Endothelial cell of hepatic sinusoid (primary cell): ENCODE measurements around the gene SMKR1.
"Not testable (repeated sequence)": the region's sequence is repeated elsewhere in the genome, so short reads cannot be mapped to it uniquely, and the experiment has no call there.

ENCODE experiments used
- in situ Hi-C: cut with HindIII; loops from 2 replicates; pipeline ENCODE4 v1.10.0; 2017; ENCODE audit warnings: low sequenced_read_pairs

The SMKR1 gene

DNA sequence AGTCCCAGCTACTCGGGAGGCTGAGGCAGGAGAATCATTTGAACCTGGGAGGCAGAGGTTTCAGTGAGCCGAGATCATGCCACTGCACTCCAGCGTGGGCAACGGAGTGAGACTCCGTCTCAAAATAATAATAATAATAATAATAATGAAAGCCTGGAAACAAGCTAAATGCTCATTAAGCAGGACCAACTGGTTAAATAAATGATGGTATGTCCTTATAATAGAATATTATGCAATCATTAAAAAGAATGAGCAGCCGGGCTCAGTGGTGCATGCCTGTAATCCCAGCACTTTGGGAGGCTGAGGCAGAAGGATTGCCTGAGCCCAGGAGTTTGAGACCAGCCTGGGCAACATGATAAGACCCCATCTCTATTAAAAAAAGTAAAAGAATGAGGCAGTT, 21.0 kb upstream of the SMKR1 start:
- in situ Hi-C loops = not testable (repeated sequence)

DNA sequence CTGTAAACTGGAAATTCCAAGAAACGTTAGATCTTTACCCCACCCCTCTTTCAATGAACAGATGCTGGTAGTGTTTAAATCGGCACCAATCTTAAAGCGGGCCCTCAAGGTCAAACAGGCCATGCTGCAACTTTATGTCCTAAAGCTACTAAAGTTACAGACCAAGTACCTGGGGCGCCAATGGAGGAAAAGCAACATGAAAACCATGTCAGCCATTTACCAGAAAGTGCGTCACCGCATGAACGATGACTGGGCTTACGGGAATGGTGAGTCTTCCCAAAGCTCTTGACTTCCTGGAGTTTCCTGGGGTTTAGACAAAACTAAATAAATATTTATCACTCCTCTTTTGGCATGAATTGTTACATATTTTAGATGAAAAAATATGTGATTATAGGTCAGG, 19.6 kb upstream of the SMKR1 start:
- in situ Hi-C loops = no loop called here

DNA sequence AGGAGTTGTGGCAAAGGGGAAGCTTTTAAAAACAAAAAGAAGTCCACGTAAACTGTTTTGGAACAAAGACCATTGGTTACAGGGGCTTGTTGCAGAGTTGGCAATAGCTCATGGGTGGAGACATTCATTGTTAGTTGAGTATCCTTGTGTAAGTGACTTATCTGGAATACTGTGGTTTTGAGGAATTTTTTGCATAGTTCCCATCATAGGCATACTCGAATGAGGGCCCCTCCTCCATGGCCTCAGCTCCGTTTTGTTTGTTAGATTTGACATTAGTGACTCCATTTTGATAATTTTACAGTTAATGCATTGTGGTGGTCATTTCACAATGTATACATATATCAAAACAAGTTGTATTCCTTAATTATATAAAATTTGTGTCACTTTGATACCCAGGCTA, 12.8 kb upstream of the SMKR1 start:
- in situ Hi-C loops = loop anchor here (5.0 kb wide), 1 partner anchor 48 kb away; no protein-coding TSS in a partner anchor

DNA sequence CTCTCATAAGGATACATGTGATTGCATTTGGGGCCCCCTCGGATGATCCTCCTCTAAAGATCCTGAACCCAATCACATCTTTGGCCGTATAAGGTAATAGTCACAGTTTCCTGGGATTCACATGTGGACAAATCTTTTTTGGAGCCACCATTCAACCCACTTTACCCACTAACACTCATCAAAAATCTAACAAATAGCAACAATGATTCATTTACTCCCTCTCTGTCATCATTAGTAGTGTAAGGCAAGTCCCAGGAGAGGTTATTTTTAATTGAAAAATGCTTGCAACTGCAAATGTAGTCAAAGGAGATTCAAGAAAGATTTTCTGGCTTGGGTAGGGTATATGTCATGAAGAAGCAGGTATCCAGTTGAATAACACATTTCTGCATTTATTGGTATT, 9.9 kb upstream of the SMKR1 start:
- in situ Hi-C loops = no loop called here

DNA sequence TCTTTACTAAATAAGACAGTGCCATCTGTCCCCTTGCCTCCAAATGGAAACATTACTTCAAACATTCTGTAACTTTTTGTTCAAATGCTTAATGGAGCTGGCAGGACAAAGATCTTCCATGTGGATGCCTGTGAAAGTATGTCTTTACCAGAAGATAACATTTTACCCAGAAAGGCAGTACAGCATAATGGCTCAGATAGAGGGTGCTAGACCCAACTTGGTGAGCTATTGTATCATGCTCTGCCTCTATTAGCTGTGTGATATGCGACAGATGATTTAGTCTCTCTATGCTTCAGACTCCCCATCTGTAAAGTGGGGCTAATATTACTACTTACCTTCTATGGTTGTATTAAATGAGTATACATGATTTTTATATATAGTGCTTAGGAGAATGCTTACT, 8.8 kb upstream of the SMKR1 start:
- in situ Hi-C loops = no loop called here

DNA sequence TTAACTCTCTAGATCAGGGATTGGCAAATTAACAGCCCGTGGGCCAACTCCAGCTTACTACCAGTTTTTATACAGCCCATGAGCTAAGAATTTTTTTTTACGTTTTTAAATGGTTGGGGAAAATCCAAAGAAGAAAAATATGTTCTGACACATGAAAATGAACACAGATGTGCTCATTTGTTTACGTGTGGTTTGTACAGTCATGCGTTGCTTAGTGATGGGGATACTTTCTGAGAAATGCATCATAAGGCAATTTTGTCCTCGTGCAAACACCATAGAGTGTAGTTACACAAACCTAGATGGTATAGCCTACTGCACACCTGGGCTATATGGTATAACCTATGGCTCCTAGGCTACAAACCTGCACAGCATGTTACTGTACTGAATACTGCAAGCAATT, 8.3 kb upstream of the SMKR1 start:
- in situ Hi-C loops = no loop called here

DNA sequence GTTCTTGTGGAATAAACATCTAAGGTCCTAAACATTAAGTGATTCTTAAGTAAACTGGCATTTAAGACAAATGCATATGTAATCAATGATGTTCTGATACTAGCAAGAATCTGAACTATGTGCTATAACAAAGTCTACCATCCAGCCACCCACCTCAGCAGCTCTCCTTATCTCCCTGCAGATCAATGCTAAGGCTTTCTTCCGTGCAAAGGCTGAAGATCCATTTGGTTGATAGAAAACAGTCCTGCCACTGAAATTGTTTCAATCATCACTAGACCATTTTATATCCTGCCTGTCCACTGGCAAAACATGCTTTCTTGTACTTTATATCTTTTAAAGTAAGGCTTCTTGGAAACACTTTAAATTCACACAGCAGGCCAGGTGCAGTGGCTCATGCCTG, 6.3 kb upstream of the SMKR1 start:
- in situ Hi-C loops = no loop called here

DNA sequence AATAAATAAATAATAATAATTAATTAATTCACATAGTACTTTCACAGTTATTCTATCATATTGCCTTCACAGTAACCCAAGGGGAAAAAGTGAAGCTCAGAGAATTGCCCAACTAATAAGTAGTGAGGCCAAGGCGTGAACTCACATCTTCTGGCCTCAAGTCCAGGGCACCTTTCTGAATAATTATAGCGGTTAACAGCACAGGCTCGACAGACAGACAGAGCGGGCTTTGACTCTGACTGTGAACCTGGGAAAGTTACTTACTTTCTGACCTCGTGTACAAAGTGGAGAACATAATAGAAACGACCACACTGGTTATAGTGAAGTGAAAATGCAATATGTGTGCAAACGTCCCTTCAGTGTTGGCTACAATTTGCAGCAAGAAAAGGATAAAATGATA, 5.7 kb upstream of the SMKR1 start:
- in situ Hi-C loops = no loop called here

DNA sequence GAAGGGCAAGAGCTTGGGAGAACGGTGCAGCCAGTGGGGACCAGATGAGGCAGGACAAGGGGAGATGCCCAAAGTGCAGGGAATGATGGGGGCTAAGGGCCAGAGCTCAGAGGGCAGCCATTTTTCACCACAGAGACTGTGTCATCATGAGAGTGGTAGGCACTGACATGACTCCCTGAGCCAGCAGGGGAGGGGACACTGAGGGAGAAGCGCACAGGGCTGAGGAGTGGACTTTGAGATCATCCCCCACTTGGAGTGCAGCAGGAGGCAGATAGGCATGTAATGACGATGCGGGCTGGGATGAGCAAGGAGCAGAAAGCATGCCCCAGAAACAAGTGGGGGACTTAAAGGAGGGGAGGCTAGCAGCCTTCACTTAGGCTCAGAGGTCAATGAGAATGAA, 5.2 kb upstream of the SMKR1 start:
- in situ Hi-C loops = no loop called here

DNA sequence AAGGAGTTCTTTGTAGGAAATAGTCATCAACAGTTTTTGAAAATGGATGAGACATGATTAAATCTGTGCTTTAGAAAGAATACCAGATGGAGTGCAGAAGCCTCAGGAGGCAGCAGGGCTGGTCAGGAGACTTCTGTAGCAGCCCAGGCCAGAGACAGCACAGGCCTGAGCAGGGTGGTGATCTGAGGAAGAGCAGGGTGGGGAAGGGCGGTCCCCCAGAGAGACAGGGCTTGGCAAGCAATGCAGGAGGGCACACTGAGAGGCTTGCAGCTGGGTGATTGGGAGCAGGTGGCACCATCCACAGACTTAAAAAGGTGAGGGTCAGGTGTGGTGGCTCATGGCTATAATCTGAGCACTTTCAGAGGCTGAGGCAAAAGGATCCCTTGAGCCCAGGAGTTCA, 4.3 kb upstream of the SMKR1 start:
- in situ Hi-C loops = no loop called here

DNA sequence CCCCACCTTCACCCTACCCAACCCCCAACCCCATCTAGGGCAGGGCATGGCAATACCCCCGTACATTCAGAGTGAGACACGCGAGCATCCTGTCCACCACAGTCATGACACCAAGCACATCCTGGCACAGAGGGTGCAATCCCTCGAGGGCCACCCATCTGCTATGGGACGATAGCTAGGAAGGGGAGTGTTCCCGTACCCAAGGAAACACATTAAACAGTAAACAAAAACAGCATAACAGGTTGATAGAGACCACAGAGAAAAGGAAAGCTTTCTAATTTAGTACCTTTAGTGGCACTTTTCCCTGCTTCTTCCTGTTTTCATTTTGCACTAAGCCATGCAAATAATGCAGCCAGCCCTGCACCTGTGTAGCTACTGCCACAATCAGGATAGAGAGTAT, 2.3 kb upstream of the SMKR1 start:
- in situ Hi-C loops = no loop called here

DNA sequence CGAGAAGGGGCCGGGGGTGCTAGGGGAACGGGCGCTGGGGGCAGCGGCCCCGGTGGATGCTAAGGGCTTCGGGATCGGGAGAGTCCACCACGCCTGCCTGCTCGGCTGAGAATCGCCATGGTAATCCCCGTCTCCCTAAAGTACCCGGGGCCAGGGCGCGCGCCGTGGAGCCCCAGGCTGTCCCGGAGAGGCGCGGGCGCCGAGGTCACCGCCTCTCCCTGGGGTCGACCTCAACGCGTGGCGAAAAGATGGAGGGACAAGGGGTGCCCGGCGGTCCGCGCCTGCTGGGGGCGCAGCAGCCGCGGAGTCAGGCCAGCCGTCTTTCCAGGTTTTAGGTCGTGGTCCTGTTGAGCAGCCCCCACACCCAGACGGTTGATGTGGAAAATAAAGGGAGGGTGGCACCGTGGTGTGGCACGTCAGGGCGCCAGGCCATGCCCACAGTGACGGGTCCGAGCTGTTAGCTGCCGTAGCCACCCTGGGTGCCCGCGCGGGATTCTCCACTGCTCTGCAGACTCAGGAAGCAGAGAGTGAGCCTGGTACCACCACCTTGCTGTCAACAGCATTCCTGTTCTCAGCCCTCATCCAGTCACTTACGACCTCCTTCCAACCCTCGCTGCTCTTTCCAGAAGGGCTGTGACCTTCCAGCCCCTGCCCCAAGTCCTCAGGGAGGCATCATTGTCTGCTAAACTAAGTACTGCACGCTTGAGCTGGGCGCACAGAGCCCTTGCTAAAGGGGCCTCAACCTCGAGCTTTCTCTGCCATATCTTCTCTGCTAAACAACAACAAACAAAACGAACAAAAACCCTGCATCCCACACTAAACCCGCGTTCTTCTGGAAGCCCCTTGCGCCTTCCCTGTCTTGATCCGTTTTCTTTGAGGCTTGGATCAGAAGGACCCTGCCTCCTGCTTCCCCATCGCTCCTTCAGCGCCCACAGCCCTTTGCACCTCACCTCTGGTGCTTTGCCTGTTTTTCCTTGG, 666 bp downstream of the SMKR1 start:
- in situ Hi-C loops = no loop called here

DNA sequence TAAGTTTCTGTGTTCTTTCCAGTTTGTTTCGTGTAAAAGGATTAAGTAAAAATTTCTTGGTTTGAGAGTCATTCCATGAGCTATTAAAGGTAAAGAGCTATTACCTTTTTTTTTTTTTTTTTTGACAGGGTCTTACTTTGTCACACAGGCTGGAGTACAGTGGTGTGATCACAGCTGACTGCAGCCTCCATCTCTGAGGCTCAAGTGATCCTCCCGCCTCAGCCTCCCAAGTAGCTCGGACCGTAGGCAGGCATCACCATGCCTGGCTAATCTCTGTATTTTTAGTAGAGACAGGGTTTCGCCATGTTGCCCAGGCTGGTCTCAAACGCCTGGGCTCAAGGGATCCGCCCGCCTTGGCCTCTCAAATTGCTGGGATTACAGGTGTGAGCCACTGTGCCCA, 1.4 kb downstream of the SMKR1 start:
- in situ Hi-C loops = no loop called here

DNA sequence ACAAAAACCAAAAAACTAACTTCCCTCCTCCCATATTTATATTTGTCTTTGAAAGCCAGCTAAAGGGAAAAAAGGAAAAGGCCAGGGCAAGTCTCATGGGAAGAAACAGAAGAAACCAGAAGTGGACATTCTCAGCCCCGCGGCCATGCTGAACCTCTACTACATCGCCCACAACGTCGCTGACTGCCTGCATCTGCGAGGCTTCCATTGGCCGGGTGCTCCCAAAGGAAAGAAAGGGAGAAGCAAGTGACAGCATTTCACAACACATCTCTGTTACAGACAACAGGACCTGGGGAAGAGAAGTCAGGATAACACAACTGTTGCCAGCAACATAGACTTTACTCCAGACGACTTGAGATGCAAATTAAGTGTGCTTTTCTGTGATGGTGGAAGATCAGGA, 9.9 kb downstream of the SMKR1 start:
- in situ Hi-C loops = no loop called here

DNA sequence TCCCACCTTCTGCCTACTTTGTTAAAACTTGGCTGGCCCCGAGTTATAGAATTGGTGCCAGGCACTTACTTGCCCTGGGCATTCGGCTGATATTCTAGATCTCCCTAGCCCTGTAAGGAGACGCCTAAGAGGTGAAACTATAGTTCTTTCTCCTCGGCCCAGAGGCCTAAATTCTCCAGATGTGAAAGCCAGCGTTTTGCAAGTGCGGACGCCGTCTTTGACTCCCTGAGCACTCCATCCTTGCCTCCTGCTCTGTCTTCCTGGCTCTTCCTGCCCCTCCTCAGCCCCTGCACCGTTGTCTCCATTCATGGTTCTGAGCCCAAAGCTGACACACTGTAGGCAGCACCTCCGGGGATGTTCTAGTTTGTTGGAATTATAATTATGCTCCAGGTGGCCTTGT, 11.2 kb downstream of the SMKR1 start:
- in situ Hi-C loops = no loop called here

DNA sequence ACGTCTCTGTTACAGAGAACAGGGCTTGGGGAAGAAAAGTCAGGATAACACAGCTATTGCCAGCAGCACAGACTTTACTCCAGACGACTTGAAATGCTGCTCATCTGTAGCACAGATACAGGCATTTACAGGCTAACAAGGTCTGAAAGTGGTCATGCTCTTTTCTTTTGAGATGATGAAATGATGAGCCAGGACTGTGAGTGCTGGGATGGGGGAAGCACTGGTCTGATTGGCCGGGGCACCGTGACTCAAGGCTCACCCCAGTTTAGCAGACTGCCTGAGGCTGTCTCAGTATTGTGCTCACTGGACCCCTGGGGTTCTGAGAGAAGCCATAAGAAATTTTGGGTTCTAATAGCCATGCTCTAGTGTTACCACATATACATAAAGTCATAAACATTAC, 12.4 kb downstream of the SMKR1 start:
- in situ Hi-C loops = no loop called here

DNA sequence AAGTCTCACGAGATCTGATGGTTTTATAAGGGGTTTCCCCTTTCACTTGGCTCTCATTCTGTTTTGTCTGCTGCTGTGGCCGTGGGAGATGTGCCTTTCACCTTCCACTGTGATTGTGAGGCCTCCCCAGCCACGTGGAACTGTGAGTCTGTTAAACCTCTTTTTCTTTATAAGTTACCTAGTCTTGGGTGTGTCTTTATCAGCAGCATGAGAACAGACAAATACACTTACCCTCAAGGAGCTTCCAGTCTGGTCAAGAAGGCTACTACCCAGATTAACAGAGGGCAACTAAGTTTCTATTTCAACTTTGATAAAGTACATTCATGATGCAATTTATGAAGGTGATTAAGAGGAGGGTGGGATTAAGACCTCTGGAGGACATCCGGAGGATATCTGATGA, 13.1 kb downstream of the SMKR1 start:
- in situ Hi-C loops = no loop called here

DNA sequence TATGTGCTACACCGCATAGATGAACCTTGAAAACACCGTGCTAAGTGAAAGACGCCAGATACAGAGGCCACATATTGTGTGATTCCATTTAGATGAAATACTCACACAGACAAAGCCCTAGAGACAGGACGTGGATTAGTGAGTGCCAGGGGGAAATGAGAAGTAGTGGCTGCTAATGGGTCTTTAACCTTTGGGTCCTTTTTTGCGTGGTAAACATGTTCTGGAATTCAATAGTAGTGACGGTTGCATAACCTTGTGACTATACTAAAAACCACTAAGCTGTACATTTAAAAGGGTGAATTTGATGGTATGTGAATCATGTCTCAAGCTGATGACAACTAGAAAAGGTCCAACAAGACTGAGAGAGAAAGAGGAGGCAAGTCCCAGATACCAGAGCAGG, 15.6 kb downstream of the SMKR1 start:
- in situ Hi-C loops = no loop called here

DNA sequence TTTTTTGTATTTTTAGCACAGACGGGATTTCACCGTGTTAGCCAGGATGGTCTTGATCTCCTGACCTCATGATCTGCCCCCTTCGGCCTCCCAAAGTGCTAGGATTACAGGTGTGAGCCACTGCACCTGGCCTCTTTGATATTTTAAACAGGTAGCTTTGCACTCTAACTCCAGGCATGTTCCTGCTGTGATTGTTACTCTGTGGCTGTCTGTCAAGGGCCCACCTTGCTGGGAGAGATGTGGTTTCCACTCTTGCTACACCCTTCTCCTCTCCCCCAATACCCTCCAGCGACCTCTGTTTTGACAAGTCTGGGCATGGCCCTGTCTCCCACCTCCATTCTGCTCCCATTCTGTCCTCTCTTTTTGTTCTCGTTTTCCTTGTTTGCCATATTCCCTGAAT, 17.1 kb downstream of the SMKR1 start:
- in situ Hi-C loops = no loop called here

DNA sequence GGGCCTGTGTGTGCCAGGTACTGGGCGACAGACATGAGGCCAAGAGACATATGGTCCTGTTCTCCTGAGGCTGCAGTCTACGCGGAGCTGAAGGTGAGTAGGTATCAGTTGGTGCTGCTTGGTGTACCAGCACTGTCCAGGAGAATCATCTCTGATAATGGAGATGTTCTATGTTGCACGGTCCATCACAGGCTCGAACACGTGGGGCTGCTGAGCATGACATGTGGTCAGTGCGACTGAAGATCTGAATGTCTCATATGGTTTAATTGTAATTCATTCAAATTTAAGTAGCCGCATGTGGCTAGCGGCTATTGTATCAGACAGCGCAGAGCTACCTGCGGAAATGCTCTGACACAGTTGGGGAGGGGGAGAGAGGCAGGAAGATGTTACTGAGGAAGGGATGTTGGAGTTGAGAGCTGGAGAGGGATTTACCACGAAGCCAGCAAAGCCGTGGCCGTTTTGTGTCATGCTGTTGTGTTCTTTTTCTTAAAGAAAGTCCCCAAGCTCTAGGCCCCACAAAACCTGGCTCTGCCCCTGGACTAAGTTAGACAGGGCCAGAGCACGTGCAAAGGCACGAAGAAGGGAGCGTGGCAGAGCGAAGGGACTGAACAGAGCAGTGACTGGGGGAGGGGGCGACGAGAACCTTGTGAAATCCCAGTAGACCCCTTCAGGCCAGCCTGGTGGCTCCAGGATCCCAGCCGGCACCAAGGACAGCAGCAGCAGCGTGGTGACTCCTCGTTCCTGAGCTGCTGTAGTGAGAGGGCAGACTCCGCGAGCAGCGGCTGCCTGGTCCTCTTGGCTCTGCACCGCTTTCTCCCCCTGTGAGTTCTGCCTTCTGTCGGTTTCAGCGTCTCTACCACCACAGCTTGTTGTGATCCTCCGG, 20.0 kb downstream of the SMKR1 start:
- in situ Hi-C loops = no loop called here

DNA sequence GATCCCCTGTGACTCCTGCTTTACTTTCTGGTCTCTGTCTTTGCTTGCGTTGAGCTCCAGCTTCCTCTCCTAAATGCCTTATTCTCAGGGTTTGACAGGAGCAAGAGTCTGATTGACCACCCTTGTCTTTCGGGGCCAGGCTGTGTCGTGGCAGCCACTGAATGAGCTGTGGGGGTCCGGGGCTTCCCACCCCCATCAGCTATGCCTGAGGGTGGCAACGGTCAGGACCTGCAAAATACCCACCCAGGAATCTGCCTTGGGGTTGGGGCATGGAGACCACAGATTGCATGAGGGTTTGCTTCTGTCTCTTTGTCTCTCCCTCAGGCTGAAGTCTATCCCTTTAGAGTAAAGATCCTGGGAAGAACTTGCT, 20.6 kb downstream of the SMKR1 start:
- in situ Hi-C loops = no loop called here

DNA sequence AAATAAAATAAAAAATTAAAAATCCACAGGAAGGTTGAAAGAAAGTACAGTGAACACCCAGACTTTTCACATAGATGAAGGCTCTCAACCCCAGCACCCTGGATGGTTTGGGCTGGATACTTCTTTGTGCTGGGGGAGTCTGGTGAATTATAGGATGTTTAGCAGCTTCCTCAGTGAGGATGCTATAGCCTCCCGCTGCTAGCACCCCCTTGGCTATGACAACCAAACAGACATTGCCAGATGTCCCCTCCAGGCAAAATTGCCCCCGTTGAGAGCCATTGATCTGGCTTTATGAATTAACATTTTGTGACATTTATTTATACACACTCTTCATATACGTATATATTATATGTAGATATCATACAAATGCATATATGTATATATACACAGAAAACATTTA, 21.6 kb downstream of the SMKR1 start:
- in situ Hi-C loops = no loop called here
